CD1c-positive myeloid dendritic cell (primary cell): ENCODE measurements around the gene ACTRT2.

Experiments used
- DNase-seq: peaks from one replicate; pipeline ENCODE4 v3.0.0-alpha.2; 2016; ENCODE audit errors: extremely low spot score

ACTRT2 gene

GRCh38 chr1:3018576-3018975 is 2.7 kb upstream of the ACTRT2 start:
- no peak for DNase-seq

GRCh38 chr1:3019007-3019515 is 2.2 kb upstream of the ACTRT2 start:
- no peak for DNase-seq

- no peak for DNase-seq
These were observed 1.7 kb upstream of the ACTRT2 start for GRCh38 chr1:3019516-3020051.

GRCh38 chr1:3020263-3020909 is 881 bp upstream of the ACTRT2 start:
- DNase-seq = no peak

- DNase-seq = no peak
These were observed 634 bp downstream of the ACTRT2 start for GRCh38 chr1:3021801-3022401.

GRCh38 chr1:3022511-3022973 is 1.3 kb downstream of the ACTRT2 start:
- DNase-seq = no peak

- DNase-seq = no peak
These were observed 1.7 kb downstream of the ACTRT2 start for GRCh38 chr1:3022976-3023375.

GRCh38 chr1:3024019-3024418 is 2.8 kb downstream of the ACTRT2 start:
- no peak for DNase-seq

GRCh38 chr1:3024588-3024987 is 3.3 kb downstream of the ACTRT2 start:
- DNase-seq = no peak

GRCh38 chr1:3026124-3026523 is 4.9 kb downstream of the ACTRT2 start:
- DNase-seq = no peak

- no peak for DNase-seq
These were observed 5.5 kb downstream of the ACTRT2 start for GRCh38 chr1:3026581-3027391.

GRCh38 chr1:3027611-3028371 is 6.5 kb downstream of the ACTRT2 start:
- no peak for DNase-seq

GRCh38 chr1:3028531-3029282 is 7.4 kb downstream of the ACTRT2 start:
- no peak for DNase-seq

- no peak for DNase-seq
These were observed 8.3 kb downstream of the ACTRT2 start for GRCh38 chr1:3029481-3029961.

GRCh38 chr1:3029991-3030662 is 8.9 kb downstream of the ACTRT2 start:
- no peak for DNase-seq

- no peak for DNase-seq
These were observed 9.6 kb downstream of the ACTRT2 start for GRCh38 chr1:3030663-3031381.

GRCh38 chr1:3031401-3032221 is 10.3 kb downstream of the ACTRT2 start:
- no peak for DNase-seq

GRCh38 chr1:3032371-3033039 is 11.2 kb downstream of the ACTRT2 start:
- DNase-seq = no peak
